Eye (tissue), 1 donor: ENCODE data around the gene CLCF1.

ENCODE experiments used
- DNase-seq: peaks from one replicate; pipeline ENCODE4 v3.0.0-alpha.2; 2015

Gene CLCF1

DNA sequence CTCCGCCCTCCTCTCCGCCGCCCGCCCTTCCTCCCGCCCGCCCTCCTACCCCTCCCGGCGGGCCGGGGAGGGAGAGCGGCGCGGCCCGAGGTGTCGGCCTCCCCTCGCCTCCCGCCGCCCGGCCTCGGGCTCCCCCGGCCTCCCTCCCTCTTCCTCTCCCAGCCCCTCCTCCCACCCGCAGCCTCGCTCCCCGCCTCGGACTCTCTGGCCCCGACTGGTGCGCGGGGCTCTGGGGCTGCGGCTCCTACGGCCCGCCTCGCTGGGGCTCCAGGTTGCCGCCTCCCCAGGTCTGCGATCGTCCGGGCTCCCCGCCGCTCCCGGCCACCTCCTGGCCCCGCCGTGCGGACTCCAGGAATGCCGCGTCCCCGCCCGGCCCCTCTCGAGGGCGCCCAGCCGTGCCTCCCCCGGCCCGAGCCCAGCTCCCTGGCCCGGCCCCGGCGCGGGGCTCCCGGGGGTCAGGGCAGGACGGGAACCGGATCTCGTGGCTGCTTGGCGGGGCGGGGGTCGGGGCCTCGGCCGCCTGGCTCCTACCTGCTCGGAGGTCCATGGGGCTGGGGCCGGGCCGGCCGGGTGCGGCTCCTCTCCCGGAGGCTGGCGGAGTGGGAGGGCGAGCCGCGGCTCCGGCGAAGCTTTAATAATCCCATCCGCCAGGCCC lies at the start of gene CLCF1:
Gene CLCF1, minus strand, starts transcription at position 606 of the 655 bp plus-strand sequence. Its CDS starts 59 bp downstream, at position 547.
- DNase-seq: peak; percentile 87

- no peak for DNase-seq
Observed at GRCh38 chr11:67422891-67423290, 49.5 kb upstream of the CLCF1 start.

DNA sequence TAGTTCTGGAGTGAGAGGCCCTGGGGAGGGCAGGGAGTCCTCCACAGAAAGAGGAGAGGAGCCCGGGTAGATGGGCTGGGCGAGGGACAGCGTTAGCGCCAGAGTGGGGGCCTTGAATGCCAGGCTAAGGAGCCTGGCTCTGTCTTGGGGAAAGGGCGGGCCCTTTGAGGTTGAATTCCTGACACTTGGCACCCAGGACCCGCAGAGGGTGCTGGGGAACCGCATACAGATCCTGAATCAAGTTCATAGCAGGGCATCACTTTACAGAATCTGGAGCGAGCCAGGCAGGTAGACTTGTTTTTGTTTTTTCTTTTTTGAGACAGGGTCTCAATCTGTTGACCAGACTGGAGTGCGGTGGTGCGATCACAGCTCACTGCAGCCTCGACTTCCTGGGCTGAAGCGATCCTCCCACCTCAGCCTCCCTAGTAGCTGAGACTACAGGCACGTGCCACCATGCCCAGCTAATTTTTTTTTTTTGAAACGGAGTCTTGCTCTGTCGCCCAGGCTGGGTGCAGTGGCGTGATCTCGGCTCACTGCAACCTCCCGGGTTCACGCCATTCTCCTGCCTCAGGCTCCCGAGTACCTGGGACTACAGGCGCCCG lies 48.1 kb upstream of the CLCF1 start:
- no peak for DNase-seq

DNA sequence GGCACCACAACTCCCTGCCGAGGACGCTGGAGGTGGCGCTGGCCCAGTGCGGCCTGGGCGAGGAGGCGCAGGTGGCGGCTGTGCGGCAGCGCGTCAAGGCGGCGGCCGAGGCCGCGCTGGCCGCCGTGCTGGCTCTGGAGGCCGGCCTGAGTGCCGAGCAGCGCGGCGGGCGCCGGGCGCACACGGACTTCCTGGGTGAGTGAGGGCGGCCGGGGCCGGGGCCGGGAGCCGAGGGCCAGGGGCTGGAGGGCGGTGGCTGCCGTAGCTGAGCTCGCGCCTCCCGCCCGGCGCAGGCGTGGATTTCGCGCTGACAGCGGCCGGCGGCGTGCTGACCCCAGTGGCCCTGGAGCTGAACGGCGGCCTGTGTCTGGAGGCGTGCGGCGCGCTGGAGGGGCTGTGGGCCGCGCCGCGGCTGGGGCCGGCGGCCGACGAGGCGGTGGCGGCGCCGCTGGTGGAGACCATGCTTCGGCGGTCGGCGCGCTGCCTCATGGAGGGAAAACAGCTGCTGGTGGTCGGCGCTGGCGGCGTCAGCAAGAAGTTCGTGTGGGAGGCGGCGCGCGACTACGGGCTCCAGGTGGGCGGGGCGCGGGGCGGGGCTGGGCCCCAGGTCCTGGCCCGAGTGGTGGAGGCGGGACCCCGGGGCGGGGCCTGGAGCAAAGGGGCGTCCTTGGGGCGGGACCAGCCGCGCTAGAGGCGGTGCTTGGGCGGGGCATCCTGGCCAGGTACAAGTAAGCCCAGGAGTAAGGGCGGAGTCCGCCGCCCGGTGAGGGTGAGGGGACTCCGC lies 47.4 kb upstream of the CLCF1 start:
- DNase-seq: peak; percentile 97

DNA sequence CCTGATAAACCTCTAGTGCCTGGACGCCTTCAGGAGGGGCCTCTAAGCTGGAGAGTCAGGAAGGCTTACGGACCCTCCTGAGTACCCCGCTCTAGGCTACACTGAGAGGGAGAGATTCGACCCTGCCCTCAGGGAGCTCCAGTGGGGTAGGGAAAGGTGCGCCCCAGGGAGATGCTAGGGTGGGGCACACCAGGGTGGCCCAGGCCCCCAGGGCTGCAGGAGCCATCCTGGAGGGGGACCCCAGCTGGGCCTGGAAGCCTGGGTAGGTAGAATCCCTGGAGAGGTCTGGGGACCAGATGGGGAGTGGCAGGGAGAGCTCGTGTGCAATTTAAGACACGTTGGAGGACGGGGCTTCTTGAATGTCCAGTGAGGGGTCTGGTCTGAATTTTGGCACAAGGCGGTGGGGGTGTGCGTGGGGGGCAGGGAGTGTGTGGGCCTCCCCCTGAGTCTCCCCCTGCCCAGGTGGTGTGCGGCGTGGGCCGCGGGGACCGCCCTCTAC lies 46.8 kb upstream of the CLCF1 start:
- peak; percentile 65 for DNase-seq

DNA sequence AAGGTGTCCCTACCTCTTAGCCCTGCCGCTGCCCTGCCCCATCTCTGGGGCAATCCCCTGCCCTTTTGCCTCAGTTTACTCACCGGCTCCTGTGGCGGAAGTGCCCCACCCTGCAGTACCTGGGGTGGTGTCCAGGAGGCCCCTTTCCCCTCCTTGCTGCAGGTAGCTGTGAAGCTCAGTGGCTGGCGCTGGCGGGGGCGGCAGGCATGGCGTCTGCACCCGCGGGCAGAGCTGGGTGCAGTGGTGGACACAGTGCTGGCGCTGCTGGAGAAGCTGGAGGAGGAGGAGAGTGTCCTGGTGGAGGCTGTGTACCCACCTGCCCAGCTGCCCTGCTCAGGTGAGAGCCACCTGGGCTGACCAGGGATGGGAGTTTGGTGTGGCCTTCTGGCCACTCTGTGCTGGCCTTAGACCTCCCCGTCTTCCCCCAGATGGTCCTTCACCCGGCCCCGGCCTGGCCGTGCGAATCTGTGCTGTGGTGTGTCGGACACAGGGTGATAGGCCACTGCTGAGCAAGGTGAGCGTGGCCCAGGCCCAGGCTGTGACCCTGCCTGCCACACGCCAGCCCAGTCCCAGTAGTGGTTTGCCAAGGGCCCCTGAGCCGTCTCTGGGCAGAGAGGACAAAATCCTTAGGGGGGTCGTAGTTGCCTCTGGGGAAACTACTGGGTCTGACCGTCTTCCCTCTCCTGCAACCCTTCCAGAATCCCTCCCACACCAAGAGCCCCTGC lies 46.1 kb upstream of the CLCF1 start:
- DNase-seq: no peak

GRCh38 chr11:67418476-67419281 lies 45.3 kb upstream of the CLCF1 start:
- no peak for DNase-seq

GRCh38 chr11:67417425-67417824 lies 44.0 kb upstream of the CLCF1 start:
- no peak for DNase-seq

DNA sequence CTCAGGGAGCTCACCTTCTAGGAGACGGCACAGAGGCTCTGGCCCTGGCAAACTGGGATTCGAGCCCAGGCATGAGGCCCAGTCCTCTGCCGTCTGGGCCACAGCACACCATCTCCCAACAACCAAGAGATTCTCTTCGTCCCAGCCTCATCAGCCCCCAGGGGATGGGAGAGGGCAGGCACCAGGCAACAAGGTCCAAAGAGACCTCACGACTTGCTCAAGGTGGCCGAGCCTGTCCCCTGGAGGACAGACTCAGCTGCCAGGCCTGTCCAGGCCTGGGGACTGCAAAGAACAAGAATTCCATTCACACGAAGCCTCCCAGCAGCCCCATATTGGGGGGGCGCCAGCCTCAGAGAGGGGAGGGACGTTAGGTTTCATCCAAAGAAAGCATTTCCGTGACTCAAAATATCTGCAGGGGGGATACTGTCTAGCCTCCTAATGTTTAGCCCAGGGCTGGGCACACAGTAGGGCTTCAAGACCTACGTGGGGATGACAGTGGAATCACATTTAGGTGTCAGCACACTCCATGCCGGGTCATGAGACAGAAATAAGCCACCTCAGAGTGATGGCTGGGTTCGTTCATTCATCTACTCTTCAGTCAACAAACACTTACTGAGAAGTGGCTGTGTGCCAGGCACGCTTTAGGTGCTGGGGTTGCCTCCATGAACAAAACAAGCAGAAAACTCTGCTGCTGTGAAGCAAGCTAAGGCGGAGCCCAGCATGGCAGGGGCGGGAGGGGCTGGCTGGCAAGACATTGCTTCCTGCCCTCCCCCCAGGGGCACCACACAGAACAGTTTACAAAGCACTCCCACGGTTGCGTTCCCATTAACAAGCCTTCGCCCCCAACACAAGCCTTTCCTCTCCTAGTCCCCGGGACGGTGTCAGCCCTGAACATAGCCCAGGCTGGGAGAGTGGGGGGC lies 43.3 kb upstream of the CLCF1 start:
- DNase-seq: no peak

DNA sequence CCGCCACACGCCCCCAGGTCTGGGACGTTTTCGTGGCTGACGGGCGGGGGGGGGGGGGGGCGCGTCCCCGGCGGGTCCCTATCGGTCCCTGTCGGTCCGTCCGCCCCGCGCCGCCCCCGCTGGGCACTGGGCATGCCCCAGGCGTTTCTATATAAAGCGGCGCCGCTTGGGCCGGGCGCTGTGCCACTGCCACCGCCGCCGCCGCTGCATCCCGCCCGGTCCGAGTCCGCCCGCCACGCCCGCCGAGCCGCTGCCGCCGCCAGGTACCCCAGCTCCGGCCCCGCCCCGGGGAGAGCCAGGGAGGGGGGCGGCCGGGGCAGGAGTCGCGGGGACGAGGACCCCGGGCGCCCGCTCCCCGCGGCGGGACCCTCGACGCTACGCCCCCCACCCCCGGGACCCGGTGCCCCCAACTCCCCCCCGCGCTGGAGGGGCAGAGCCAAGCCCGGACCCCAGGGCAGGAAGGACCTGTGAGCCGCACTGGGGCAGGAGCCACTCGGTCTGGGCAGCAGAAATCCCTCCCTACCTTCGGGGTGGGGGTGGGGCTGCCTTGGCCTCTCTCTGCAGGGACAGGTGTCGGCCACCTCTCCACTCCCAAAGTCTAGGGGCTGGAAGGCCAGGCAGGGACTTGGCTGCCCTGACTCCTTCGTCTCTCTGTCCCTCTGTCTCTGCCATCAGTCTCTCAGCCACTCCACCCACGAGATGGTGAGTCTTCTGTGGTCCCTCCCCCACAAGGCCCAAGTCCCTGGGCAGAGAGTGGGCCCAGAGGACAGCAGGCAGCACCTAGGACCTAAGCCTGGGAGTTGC lies 42.3 kb upstream of the CLCF1 start, which contains the start of gene CARNS1:
Gene CARNS1, plus strand, starts transcription at position 178 of the 804 bp plus-strand sequence. Its CDS starts 522 bp downstream, at position 700.
- DNase-seq: no peak

- no peak for DNase-seq
Observed at GRCh38 chr11:67413266-67413849, 40.0 kb upstream of the CLCF1 start.

GRCh38 chr11:67412495-67413179 lies 39.2 kb upstream of the CLCF1 start:
- DNase-seq: no peak

- DNase-seq: no peak
Observed at GRCh38 chr11:67411785-67412152, 38.4 kb upstream of the CLCF1 start.

- no peak for DNase-seq
Observed at GRCh38 chr11:67410984-67411784, 37.8 kb upstream of the CLCF1 start.

DNA sequence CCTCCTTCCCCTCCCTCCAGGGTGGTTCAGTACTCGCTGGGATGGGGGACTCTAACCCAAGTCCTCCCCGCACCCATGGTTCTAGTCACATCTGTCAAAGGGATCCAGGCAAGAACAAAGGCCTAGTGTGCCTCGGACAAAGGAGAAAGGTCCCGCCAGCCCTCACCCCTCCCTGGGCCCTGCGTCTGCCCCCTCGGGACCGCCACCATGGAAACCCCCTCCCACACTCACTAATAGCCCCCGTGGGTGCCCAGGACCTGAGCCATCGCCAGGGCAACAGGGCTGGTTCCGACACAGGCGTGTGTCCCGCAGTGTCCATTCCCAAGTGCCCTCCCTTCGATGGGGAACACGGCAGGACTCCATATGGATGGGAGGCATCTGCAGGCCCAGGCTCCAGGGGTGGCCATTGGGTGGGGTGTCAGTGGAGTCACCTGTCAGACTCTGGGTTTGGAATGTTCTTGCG lies 37.0 kb upstream of the CLCF1 start:
- DNase-seq: no peak

- DNase-seq: no peak
Observed at GRCh38 chr11:67409781-67410368, 36.5 kb upstream of the CLCF1 start.

- DNase-seq: no peak
Observed at GRCh38 chr11:67409261-67409666, 35.9 kb upstream of the CLCF1 start.
